OCI-LY1 (cell line): ENCODE data around the gene PID1.

Experiments
- EZH2 ChIP-seq: fragments of 200-600 bp; sonication (generic), shearing (Covaris generic); IDR thresholded peaks from 2 replicates; pipeline ENCODE4 v1.8.0; 2017; ENCODE audit warnings: borderline replicate concordance, mixed run types, mild to moderate bottlenecking, antibody characterized with exemption, low read length, moderate library complexity, mixed read lengths
- TF ChIP-seq, protein P1 (sequence below): fragments of 200-600 bp; sonication (generic), shearing (Covaris generic); IDR thresholded peaks from 2 replicates; pipeline ENCODE4 v1.5.1; 2017; ENCODE audit warnings: mild to moderate bottlenecking, antibody characterized with exemption, low read length, moderate library complexity, mixed read lengths

- TF ChIP-seq, protein P1, sequence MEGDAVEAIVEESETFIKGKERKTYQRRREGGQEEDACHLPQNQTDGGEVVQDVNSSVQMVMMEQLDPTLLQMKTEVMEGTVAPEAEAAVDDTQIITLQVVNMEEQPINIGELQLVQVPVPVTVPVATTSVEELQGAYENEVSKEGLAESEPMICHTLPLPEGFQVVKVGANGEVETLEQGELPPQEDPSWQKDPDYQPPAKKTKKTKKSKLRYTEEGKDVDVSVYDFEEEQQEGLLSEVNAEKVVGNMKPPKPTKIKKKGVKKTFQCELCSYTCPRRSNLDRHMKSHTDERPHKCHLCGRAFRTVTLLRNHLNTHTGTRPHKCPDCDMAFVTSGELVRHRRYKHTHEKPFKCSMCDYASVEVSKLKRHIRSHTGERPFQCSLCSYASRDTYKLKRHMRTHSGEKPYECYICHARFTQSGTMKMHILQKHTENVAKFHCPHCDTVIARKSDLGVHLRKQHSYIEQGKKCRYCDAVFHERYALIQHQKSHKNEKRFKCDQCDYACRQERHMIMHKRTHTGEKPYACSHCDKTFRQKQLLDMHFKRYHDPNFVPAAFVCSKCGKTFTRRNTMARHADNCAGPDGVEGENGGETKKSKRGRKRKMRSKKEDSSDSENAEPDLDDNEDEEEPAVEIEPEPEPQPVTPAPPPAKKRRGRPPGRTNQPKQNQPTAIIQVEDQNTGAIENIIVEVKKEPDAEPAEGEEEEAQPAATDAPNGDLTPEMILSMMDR: no peak
- no peak for TF ChIP-seq EZH2
Observed at GRCh38 chr2:229175497-229175863, 95.6 kb downstream of the PID1 start.
